HG03159 (cell line): ENCODE data around the gene KLHL11.
A peak's percentile ranks its signal among the peaks of the same experiment; 100 is the strongest.
"Not testable (repeated sequence)": the region's sequence is repeated elsewhere in the genome, so short reads cannot be mapped to it uniquely, and the experiment has no call there.

Source experiments
- ATAC-seq: cut with Tn5 transposase; IDR thresholded peaks from one replicate; pipeline ENCODE4 v1.9.1; 2021; ENCODE audit warnings: mild to moderate bottlenecking, moderate library complexity; ENCODE audit not compliant: unreplicated experiment

Gene KLHL11

DNA sequence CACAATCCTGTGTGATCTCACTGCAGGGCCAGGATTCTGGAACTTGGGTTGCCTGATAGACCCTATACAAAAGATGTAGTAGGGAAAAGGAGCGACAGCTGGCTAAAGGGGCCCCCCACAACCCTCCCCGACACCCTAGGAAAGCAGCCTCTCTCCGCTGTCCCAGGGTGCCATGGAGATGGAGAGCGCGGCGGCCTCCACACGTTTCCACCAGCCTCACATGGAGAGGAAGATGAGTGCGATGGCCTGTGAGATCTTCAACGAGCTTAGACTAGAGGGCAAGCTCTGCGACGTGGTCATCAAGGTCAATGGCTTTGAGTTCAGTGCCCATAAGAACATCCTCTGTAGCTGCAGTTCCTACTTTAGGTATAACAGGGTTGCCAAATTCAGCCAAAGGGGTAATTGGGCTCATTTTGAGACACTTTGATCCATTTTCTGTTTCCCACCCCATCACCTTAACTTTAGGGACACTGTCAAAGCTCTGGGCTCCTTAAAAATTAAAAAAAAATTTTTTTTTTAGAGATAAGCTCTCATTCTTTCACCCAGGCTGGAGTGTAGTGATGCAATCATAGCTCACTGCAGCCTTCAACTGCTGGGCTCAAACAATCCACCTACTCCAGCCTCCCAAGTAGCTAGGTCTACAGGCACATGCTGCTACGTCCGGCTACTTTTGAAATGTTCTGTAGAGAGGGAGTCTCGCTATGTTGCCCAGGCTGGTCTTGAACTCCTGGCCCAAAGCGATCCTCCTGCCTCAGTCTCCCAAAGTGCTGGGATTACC, 27.3 kb downstream of the KLHL11 start, which contains the start of gene KLHL10:
TSS of gene KLHL10 (plus strand) at position 65 of the 778 bp plus-strand sequence. CDS start at position 173, 108 bp downstream.
- ATAC-seq: no peak

DNA sequence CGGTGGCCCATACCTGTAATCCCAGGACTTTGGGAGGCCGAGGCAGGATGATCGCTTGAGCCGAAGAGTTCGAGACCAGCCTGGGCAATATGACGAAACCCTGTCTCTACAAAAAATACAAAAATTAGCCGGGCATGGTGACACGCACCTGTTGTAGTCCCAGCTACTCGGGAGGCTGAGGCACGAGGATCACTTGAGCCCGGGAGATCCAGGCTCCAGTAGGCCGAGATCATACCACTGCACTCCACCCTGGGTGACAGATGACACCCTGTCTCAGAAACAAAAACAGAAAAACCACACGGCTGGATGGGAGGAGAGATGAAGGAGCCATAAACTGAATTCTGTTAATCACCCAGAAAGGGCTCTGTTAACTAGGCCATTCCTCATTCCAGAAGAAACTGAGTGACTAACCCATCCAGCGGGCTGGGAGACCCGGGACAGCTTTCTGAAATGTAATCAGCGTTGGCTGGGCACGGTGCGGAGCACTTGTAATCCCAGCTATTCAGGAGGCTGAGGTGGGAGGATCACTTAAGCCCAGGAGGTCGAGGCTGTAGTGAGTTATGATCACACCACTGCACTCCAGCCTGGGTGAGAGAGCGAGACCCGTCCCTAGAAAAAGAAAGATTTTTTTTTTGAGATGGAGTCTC, 28.6 kb downstream of the KLHL11 start:
- ATAC-seq: no peak

GRCh38 chr17:41835800-41836549, 29.2 kb downstream of the KLHL11 start, which contains the start of gene NT5C3B:
Gene NT5C3B (minus strand): TSS chr17:41836232. CDS start chr17:41836193, 39 bp downstream.
- no peak for ATAC-seq

DNA sequence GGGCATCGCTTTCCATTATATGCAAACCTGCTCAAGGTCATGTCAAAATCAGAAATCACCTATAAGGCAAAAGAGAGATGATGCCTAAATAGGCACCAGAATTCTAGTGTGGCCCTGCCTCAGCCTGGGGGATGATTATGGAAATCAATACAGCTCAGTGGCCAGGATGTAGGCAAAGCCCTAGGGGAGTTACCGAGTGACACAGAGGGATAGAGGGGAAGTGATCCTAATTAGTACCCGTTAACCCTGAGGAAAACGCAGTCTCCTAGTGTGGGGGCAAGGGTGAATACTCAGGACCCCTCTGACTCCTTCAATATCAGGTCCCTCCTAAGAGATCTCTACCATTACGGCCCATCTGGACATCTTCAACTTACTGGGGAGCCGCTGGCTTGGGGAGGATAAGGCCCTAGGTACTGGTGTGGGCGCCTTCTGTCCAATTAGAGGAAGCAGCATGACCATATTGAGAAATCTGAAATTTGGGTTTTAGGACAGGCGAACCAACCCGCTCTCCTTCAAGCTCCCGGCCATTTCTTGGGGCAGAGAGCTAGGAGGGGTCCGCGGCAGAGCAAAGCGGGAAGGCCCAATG, 29.9 kb downstream of the KLHL11 start:
- no peak for ATAC-seq

DNA sequence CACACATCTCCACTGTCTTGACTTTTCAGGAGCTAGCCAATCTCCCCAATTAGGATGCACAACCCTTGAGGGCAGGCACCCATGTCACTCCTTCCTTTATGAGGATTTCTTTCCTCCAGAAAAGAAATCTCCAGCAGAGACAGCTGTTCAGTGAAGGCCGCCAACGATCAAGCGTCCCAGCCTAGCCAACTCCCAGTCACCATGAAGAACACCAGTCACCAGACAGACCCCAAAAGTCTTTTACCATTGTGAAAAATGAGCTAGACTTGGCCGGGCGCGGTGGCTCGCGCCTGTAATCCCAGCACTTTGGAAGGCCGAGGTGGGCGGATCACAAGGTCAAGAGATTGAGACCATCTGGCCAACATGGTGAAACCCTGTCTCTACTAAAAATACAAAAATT, 35.3 kb downstream of the KLHL11 start:
- not testable (repeated sequence) for ATAC-seq

DNA sequence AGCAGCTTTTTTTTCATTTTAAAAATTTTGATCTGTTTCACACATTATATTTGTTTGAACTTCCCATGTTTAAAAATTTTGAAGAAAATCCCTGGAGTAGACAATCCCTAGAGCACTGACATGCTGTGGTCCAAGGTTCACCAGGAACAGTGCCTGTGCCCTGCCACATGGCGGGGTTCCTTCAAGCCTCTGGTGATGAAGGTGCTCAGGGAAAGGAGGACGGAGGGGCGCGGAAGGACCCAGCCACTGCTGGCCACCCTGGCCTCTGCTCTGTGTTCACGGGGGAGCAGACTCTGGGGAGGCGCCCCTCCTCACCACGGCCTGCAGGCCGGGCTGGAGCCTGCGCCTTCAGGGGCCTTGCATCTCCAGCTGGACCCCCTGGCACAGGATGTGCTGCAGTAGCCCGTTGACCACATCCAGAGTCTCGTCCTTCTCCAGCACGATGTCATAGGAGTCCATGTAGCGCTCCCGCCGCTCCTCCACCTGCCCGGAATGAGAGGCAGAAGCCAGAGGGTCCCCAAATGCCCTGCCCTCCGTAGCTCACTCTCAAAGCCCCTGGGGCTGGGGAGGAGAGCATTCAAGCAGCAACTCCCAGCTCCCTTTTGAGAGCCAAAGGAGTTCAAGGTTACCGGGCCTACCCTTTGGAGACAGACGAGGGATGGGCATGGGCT, 39.9 kb downstream of the KLHL11 start:
- no peak for ATAC-seq

DNA sequence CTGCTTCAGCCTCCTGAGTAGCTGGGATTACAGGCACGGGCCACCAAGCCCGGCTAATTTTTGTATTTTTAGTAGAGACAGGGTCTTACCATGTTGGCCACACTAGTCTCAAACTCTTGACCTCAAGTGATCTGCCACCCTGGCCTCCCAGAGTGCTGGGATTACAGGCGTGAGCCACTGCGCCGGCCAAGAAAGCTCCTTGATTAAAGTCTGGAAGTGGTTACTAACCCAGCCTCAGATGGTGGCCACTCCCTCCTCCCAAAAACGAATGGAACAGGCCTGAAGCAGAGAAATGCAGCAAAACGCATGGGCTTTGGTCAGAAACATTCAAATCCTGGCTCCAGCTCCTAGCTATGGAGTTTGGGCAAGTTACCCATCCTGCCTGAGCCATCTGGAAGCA, 41.1 kb downstream of the KLHL11 start:
- no peak for ATAC-seq

GRCh38 chr17:41823580-41823979, 41.6 kb downstream of the KLHL11 start:
- ATAC-seq: no peak

- ATAC-seq: no peak
Measured at GRCh38 chr17:41823141-41823524, 42.1 kb downstream of the KLHL11 start.

GRCh38 chr17:41822216-41823140, 42.7 kb downstream of the KLHL11 start:
- no peak for ATAC-seq

- ATAC-seq: no peak
Measured at GRCh38 chr17:41821776-41822175, 43.4 kb downstream of the KLHL11 start.

DNA sequence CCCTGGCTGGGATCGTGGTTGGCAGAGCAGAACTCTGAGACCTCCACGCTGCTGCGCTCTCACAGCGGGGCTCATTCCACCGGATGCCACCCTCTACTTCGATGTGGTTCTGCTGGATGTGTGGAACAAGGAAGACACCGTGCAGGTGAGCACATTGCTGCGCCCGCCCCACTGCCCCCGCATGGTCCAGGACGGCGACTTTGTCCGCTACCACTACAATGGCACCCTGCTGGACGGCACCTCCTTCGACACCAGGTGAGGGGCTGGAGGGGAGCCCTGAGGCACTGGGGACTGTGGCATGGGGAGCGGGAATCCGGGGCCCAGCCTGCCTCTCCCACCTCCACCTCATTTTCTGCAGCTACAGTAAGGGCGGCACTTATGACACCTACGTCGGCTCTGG, 47.2 kb downstream of the KLHL11 start:
- no peak for ATAC-seq

DNA sequence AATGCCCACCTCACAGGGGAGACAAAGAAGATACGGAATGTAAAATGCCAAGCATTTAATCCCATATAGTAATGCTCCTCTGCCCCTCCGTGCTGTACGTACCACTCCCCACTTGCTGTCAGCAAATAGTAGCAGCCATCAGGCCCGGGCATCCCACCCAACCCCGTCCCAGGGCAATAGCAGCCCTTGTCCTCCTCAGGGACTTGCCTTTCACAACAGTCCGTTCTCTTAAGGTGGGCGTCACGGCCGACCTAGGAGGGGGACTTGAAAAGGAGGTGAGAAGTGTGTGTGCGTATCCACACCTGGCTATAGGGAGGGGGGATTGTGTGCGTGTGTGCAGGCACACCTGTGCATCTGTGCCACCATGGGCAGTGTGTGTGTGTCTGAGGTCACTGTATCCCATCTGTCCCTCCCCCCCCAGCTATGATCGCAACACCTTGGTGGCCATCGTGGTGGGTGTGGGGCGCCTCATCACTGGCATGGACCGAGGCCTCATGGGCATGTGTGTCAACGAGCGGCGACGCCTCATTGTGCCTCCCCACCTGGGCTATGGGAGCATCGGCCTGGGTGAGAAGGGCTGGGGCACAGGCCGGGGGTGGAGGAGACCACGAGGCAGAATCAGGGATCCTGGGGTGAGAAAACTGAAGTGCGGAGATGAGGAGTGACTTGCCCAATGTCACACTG, 48.4 kb downstream of the KLHL11 start:
- no peak for ATAC-seq

GRCh38 chr17:41814195-41814594, 51.0 kb downstream of the KLHL11 start:
- no peak for ATAC-seq

- ATAC-seq: no peak
Measured at GRCh38 chr17:41813699-41814124, 51.5 kb downstream of the KLHL11 start.

GRCh38 chr17:41813152-41813680, 52.0 kb downstream of the KLHL11 start:
- ATAC-seq: no peak

DNA sequence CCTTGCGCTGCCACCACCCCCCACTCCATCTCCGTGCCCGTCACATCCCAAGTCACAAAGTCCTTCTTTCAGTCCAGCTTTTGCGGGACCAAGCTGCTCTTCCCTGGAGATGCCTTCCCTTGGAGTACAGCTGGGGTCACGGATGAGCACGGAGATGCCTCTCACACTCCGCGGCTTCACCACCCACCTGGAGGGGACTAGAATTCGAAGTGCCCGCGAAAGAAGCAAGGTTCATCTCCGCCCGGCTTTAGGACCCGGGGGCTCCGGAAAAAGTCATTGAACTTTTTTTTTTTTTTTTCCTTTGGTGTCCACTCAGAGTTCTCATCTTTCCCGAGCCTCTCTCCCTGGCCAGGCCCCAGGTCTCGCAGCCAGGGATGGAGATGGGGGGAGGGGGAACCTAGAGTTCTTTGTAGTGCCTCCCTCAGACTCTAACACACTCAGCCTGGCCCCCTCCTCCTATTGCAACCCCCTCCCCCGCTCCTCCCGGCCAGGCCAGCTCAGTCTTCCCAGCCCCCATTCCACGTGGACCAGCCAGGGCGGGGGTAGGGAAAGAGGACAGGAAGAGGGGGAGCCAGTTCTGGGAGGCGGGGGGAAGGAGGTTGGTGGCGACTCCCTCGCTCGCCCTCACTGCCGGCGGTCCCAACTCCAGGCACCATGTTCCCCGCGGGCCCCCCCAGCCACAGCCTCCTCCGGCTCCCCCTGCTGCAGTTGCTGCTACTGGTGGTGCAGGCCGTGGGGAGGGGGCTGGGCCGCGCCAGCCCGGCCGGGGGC, 52.7 kb downstream of the KLHL11 start, which contains the start of gene FKBP10:
TSS of gene FKBP10 (plus strand) at position 624 of the 771 bp plus-strand sequence. CDS start at position 655, 31 bp downstream.
- ATAC-seq: peak; percentile 23
